ENCODE data around the gene TMEM270.

Gene TMEM270

DNA sequence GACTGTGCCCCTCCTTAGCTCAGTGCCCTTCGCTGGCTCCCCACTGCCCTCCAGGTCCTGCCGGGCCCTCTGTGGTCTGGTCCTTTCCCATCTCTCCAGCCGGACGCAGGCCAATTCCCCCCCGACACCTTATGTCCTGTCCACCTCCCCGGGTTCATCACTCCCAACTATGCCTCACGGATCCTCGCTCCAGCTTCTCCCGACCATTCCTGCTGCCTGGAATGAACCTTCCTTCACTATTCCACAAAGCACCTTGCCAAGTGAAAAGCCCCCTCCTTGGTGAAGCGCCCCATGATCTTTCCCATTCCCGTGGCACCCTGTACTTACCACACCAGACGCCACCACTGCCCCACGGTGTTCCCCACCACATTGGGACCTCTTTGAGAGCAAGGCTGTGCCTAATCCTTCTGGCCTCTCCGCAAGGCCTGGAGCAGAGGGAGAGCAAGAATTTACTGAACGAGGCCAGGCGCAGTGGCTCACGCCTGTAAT lies 47.2 kb downstream of the TMEM270 start:
- no peak overlapping the region for H3K27ac ChIP-seq
- no peaks in the 10 kb centered on the region for H3K27me3 ChIP-seq (ENCODE audit: insufficient read depth, low read depth, severe bottlenecking)
- H3K36me3 ChIP-seq, result no peaks in the 10 kb centered on the region
- TF ChIP-seq, protein P1, sequence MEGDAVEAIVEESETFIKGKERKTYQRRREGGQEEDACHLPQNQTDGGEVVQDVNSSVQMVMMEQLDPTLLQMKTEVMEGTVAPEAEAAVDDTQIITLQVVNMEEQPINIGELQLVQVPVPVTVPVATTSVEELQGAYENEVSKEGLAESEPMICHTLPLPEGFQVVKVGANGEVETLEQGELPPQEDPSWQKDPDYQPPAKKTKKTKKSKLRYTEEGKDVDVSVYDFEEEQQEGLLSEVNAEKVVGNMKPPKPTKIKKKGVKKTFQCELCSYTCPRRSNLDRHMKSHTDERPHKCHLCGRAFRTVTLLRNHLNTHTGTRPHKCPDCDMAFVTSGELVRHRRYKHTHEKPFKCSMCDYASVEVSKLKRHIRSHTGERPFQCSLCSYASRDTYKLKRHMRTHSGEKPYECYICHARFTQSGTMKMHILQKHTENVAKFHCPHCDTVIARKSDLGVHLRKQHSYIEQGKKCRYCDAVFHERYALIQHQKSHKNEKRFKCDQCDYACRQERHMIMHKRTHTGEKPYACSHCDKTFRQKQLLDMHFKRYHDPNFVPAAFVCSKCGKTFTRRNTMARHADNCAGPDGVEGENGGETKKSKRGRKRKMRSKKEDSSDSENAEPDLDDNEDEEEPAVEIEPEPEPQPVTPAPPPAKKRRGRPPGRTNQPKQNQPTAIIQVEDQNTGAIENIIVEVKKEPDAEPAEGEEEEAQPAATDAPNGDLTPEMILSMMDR (IDR thresholded peaks at IDR 0.05; ENCODE audit: low read depth, low read length), result no peak
- no peaks in the 10 kb centered on the region for H3K9me3 ChIP-seq (ENCODE audit: severe bottlenecking)
- no peak overlapping the region for H3K4me3 ChIP-seq (ENCODE audit: low read depth, low read length)
- no peak for DNase-seq

DNA sequence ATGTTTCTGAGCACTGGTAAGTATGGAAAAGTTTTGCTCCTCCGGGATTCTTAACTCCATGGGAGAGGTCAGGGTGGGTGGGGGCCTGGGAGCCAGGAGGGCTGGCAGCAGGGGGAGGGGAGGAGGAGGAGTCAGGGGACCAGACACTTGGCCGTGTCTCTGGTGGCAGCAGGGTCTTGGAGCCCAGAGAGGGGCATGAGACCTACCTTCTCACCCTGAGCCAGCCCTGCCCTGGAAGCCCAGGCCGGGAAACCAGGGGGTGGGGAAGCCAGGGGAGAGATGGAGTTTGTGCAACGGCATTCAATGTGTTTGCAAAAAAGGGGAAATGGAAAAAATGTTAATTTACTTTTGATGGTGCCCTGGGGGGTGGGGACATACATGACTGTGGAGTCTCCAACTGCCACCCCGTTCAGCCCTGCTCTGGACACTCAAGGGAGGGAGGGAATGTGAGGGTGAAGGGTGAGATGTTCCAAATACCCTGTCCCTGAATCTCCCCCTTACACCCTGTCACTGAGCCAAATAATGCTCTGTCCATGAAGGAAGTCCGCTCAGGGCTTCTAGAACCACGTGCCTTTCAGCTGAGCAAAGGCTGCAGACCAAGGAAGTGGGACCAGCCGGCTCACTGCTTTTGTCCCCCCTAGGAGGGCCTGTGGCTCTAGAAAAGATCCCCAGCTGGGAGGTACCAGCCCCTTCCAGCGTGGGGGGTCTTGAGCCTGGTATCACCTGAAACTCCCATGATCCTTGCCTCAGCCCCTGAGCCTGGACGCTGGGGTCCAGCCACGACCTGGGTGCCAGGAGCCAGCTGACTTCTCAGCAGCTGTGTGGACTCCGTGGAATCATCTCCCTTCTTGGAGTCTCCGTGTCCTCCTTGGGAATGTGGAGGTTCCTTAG lies 48.3 kb downstream of the TMEM270 start:
- Histone ChIP-seq H3K9me3 (ENCODE audit: severe bottlenecking) (no peaks in the 10 kb centered on the region), H3K4me3 (ENCODE audit: low read depth, low read length) (no peak overlapping the region), H3K36me3 (no peaks in the 10 kb centered on the region), H3K27me3 (ENCODE audit: insufficient read depth, low read depth, severe bottlenecking) (no peaks in the 10 kb centered on the region), H3K27ac (no peak overlapping the region)
- TF ChIP-seq, protein P1 (IDR thresholded peaks at IDR 0.05; ENCODE audit: low read depth, low read length), result no peak
- DNase-seq, result no peak

DNA sequence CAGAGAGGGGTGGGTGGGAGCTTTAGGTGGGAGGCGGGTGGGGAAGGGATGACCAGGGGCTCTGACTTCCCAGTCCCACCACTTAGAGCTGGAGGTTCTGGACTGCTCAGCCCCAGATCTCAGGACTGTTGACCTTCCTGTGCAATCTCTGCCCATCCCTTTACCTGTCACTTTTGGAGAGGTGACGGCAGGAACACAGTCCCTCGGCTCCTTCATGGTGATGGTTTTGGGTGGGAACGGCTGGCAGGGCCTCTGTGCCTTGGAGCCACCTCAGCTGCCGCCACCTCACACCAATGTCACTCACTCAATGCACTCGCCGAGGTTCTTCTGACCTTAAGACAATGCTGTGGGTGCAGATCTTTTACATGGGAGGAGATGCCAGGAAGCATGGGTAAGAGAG lies 49.0 kb downstream of the TMEM270 start:
- no peak overlapping the region for H3K4me3 ChIP-seq (ENCODE audit: low read depth, low read length)
- no peak for DNase-seq
- no peak overlapping the region for H3K27ac ChIP-seq
- no peaks in the 10 kb centered on the region for H3K9me3 ChIP-seq (ENCODE audit: severe bottlenecking)
- H3K36me3 ChIP-seq, result no peaks in the 10 kb centered on the region
- no peaks in the 10 kb centered on the region for H3K27me3 ChIP-seq (ENCODE audit: insufficient read depth, low read depth, severe bottlenecking)
- TF ChIP-seq, protein P1 (IDR thresholded peaks at IDR 0.05; ENCODE audit: low read depth, low read length), result no peak

DNA sequence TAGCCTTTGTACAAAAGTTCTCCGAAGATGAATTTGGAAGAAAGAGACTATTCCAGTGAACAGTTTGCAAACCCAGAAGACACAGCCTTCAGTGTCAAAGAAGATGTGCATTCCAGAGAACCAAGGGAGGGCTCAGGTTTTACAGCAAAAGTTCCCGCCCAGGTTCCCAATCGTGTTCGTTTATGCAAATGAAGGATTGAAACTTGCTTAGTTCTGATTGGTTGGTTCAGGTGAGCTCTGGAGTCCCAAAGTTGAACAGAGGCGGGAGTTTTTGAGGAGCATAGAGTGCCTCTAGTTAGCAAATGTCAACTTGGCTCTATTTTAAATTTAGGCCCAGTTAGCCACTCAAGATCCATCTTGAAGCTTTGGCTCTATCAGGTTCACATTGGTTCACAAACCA lies 51.3 kb downstream of the TMEM270 start:
- DNase-seq, result no peak
- TF ChIP-seq, protein P1 (IDR thresholded peaks at IDR 0.05; ENCODE audit: low read depth, low read length), result no peak
- H3K9me3 ChIP-seq (ENCODE audit: severe bottlenecking), result no peaks in the 10 kb centered on the region
- no peaks in the 10 kb centered on the region for H3K36me3 ChIP-seq
- H3K4me3 ChIP-seq (ENCODE audit: low read depth, low read length), result no peak overlapping the region
- H3K27me3 ChIP-seq (ENCODE audit: insufficient read depth, low read depth, severe bottlenecking), result no peaks in the 10 kb centered on the region
- H3K27ac ChIP-seq, result no peak overlapping the region
